Measurements from ENCODE around the gene FGGY. TPM values are rescaled to one million over a fixed set of nuclear protein-coding genes. Genes with fewer than 3 reads are reported as not detected.
"Not testable (repeated sequence)": the region's sequence is repeated elsewhere in the genome, so short reads cannot be mapped to it uniquely, and the experiment has no call there.

Gene FGGY
- total RNA-seq, 1 donor from 2014 or later, result 27.8 TPM

DNA sequence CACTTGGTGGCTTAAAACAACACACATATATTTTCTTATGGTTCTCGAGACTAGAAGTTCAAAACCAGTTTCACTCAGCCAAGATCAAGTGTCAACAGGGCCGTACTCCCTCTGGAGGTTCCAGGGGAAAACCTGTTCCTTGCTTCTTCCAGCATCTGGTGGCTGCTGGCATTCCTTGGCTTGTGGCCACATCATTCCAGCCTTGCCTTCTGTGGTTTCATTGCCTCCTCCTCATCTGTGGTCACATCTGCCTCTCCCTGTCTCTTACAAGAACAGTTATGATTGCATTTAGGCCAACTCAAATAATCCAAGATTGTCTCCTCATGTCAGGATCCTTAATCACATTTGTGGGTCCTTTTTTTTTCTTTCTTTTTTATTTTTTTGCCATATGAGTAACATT lies 277.2 kb downstream of the FGGY start:
- DNase-seq (ENCODE audit: low read depth), result no peak

DNA sequence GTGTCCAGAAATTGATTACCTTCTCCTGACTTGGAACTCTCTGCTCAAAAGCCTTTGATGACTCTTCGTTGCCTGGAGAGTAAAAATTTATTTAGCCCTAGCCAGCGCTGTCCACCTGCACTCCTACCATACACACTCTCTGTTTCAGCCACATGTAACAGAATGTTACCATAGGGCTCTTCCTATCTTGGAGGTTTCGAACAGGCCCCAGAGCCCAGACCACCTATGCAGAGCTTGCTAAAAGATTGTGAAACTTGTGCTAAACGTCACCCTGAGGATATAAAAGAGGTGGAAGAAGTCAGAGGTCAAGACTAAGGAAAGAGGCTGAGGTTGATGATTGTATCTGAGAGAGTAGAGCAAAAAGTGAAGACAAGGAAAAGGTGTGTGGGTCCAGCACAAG lies 280.9 kb downstream of the FGGY start:
- no peak for DNase-seq (ENCODE audit: low read depth)

DNA sequence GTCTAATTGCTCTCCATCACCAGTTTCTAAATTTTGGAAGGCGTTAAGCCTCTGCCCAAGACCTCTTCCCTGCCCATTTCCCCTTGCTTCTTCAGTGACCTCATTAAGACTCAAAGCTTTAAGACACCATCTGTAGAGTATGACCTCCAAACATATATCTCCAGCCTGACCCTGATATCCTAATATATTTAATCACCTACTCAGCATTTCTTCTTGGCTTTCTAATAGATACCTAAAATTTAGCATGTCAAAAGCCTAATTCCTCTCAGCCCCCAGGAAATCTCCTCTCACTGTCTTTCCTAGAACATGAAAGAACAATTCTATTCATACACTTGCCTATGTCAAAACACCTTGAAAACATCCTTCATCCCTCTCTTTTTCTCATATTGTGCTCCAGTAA lies 282.3 kb downstream of the FGGY start:
- no peak for DNase-seq (ENCODE audit: low read depth)

DNA sequence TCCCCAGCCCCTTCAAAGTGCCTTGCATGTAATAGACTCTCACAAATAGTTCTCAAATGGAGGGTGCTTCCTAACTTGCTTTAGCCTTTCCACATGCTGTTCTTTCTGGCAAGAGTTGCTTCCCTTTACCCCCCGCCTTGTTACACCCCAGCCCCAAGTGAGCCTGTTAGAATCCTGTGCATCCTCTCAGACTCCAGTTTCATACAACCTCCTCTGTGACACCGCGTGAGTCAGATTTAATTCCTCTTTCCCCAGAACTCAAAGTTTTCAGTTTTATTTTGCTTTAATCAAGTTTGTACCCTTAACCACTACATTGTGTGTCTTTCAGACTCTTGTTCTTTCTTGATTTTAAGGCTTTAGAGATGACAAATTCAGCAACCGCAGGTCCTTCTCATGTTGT lies 283.4 kb downstream of the FGGY start:
- no peak for DNase-seq (ENCODE audit: low read depth)

DNA sequence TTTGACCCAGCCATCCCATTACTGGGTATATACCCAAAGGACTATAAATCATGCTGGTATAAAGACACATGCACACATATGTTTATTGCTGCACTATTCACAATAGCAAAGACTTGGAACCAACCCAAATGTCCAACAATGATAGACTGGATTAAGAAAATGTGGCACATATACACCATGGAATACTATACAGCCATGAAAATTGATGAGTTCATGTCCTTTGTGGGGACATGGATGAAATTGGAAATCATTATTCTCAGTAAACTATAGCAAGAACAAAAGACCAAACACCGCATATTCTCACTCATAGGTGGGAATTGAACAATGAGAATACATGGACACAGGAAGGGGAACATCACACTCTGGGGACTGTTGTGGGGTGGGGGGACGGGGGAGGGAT lies 295.5 kb downstream of the FGGY start:
- not testable (repeated sequence) for DNase-seq (ENCODE audit: low read depth)

DNA sequence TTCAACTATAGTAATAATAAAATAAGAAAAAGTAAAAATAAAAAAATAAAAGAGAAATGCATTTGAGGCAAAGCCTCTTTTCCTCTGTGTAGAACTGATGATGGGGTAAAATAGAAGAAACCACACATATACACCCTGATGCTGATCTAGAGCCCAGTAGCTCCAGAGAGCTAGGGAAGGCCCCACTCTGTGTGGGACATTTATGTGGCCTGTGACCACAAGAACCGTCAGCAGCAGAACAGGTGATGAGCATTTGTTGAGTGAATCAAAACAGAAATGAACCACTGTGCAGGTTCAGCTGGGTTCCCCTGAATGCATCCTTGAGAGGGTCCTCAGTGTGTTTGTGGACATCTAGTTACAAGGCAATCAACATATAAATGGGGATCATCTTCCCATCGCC lies 296.0 kb downstream of the FGGY start:
- DNase-seq (ENCODE audit: low read depth), result no peak

DNA sequence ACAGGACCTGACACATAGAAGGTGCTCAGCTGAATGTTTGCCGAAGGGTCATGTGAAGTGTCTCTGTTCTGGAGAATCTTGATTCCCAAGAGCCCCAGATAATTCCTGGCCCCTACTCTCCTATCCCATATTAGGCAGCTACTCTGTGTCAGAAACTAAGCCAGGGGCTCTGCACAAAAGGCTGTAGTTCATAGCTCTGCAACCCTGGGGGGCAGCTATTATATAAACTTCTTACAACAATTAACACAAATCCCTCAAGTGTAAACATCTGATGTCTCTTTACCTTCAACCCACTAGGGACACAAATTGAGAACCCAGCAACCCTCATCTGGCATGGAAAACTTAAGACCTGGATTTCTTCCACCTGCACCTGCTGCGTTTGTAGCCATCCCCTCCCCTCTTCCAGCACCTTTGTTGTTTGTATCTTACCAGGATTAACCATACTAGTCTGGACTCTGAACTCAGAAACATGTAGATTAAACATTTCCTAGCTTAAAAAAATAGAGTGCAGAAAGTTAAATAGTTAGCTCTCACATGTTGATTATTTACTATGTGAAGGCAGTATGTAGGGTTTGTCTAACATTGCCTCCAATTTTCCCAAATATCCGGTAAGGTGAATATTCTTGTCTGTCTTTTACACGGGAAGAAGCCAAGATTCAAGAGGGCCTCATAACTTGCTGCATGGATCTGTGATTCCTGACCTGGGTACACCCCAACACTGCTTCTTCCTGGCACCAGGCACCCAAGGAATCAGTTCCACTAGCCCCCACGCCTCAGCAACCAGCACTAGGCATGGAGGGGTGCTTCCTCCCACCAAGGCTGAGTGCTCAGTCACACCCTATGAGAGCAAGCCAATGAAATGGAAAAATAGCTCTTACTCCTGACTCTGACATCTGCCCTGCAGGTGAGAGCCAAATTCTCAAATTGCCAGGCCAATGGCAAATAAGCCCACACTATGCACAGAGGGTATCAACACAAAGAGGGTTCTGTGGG lies 297.2 kb downstream of the FGGY start:
- DNase-seq (ENCODE audit: low read depth), result peak; percentile 71

DNA sequence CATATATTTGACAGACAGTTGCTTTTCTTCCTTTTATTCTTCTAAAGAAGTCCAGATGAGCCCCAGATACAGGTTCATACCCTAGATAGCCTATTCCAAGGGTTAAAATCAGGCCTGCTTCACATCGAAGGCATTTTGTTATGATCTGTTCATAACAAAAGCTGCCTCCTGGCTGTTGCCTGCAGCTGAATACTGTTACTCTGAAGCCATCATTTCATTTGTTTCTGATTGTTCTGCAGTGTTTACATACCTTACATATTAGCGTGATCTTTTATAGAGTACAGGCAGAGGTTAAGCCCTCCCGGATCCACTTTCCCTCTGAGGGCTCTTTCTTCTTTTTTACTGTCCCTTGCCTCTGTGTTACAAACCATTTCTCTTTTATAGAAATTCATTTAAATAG lies 298.9 kb downstream of the FGGY start:
- peak; percentile 22 for DNase-seq (ENCODE audit: low read depth)

DNA sequence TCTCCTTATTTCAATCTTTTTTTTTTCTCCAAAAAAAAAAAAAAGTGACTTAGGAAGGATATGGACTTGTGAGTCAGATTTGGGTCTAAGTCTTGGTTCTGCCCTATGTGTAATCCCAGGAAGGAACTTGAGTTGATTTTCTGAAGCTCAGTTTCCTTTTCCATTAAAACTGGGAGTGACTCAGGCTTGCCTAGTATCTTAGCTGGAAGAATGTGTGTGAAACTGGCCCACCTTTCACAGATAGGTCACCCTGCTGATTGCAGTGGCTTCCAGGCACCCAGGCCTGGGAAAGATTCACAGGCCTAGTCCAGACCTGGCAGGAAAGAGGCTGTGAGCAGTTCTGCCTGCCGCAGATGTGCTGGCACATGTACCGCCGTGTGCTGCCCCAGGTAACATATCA lies 299.5 kb downstream of the FGGY start:
- peak; percentile 95 for DNase-seq (ENCODE audit: low read depth)

DNA sequence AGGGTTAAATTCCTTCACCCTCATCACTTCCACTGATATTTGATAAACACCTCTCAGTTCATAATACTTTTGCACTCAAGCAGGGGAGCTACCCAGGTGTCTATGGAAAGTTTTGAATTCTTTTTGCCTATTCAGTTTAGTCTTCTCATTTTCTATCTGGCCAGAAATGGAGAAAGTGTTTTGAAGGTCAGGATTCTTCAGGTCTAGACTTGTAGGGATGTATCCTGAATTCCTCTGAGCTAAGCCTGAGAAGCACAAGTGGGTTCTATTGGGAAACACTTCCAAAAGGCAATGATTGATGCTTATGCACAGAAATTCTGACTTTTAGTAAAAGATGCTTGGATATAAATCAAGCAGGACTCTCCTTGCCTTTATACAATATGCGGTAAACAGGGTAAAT lies 300.1 kb downstream of the FGGY start:
- DNase-seq (ENCODE audit: low read depth), result no peak

DNA sequence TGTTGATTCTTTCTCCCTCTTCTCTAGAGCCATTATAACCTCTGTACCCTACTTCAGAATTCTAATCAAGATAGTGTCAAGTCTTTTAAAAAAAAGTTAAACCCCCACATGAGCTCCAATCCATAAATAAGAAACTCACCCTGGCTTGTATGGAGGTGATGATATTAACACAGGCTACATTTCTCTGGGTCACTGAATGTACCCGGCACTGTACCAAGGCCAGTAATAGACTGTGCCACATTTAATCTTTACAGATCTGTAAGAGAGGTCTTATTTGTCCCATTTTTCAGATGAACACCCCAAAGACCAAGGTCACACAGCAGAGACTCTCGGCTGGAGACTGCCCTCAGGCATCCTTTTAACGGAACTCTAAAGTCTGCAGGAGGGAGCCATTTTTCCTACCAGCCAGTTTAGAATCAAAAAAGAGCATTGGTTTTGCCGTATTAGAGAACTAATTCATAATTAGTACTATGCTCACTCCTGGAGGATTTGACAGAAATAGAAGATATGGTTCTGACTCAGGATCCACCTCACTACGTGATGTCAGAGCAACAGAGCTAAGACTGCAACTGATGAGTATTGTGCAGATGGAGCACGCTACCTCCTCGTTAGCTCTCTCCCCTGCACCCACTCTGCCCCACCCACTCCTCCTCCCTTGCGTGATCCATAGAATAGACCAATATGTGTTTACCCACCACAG lies 300.7 kb downstream of the FGGY start:
- no peak for DNase-seq (ENCODE audit: low read depth)

DNA sequence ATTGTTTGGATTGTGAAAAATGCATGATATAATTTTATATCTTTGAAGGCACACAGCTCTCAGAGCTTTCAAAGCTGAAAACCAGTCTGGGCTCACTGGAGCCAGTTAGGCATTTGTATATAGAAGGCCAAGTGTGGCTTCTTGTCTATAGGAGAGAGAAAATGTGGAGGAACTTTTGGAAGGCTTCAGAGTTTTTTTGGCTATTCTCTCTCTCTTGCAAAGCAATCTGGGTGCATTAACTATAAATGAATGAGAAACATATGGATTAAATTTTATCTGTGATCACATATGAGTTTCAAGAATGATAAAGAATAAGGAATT lies 301.2 kb downstream of the FGGY start:
- no peak for DNase-seq (ENCODE audit: low read depth)

DNA sequence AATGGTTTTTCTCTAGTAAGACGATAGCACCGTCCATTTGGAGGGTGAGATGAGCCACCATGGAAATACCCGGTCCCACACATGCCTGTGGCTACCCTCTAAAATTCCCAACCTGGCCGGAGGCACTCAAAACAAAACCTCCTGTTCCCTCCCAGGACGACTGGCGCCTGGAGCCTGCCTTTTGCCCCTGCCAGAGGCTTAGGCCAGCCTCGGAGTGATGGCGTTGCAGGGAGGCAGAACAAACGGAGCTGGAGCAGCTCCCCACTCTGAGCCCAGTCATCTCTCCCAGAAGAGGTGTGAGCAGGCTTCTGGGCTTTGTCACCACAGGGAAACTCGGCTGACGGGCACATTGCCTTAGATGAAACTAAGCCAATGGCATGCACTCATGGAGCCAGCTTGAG lies 304.1 kb downstream of the FGGY start:
- DNase-seq (ENCODE audit: low read depth), result no peak

DNA sequence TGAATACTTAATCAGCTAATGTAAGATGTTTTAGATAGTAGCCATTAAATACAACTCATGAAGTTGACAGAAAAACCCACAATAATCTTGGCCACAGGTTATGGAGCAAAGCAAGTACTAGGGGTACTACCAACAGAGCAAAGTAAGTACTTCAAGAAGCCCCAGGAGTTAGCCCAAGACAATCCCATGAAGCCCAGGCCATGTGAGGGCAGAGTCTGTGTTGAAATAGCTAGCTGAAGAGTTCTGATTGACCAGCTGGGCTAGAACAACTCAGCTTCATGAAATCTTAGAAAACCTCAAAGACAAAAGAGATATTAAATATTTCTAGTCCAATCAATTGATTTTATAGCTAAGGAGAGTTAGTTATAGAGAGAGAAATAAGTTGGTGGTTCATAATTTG lies 304.9 kb downstream of the FGGY start:
- DNase-seq (ENCODE audit: low read depth), result no peak

DNA sequence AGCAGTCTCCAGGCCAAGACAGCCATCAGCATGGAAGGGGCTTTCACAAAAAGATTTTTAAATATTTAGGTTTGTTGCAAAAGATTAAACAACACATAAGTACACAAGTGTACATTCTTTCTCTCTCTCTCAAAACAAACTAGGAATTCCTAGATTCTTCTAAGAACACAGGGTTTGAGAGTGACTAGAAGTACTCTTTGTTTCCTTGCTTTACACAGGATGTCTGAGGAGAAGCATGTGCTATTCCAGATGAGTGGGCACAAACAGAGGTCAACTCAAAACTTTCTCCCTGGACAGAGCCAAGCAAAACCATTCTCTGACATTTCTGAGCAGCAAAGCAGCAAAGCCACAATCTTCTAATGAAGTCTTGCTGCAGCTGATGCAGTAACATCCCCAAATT lies 307.3 kb downstream of the FGGY start:
- DNase-seq (ENCODE audit: low read depth), result peak; percentile 76

DNA sequence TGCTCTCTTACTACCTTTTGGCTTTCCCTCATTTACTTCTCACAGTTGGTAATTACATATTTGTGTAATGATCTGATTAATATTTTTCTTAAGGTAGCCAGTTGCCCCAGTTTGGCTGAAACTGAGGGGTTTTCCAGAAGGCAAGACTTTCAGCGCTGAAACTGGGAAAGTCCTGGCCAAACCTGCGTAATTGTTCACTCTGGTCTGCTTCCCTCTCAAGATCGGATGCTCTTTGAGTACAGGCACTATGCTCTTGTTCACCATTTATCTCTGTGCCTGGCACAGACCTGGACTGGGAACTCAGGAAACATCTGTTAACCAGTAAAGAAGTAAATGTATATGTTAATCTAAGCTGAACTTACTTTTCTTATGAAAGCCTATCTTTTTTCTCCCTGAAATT lies 308.3 kb downstream of the FGGY start:
- no peak for DNase-seq (ENCODE audit: low read depth)

DNA sequence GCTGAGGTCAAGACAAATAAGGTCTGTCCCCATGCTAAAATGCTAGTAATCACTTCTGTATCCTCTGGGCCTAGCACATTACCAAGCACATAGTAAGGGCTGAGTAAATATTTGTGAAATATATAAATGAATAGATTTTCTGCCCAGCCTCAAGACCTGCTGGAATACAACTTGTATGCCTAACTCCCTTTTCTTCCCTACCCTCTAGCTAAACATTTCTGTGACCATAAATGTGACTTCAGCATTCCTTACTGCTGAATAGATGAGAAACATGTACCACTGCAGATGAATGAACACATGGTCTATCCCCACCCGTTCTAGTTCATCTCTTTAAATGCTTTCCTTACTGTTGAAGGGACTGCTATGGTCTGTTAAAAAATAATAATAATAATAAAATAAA lies 308.9 kb downstream of the FGGY start:
- DNase-seq (ENCODE audit: low read depth), result peak; percentile 79

DNA sequence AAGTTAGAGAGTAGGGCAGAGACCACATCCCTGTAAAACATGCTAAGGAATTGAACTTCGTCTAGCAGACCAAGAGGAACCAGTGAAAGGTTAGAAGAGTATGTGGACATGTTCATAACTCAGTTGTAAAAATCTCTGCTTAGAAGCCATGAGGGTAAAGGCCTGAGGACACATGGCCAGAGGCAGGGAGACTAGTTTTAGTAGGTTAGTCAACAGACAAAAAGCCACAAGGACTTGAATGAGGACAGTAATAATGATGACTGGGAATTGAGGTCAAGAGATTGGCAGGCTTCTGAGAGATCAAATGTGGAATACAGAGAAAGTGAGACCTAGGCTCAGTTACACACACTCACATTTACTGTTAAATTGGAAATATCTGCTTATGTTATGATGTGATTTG lies 312.4 kb downstream of the FGGY start:
- no peak for DNase-seq (ENCODE audit: low read depth)

DNA sequence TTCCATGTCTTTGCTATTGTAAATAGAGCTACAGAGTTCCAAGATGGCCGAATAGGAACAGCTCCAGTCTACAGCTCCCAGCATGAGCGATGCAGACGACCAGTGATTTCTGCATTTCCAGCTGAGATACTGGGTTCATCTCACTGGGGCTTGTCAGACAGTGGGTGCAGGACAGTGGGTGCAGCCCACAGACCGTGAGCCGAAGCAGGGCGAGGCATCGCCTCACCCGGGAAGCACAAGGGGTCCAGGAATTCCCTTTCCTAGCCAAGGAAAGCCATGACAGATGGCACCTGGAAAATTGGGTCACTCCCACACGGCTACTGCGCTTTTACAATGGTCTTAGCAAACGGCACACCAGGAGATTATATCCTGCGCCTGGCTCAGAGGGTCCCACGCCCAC lies 313.6 kb downstream of the FGGY start:
- not testable (repeated sequence) for DNase-seq (ENCODE audit: low read depth)

DNA sequence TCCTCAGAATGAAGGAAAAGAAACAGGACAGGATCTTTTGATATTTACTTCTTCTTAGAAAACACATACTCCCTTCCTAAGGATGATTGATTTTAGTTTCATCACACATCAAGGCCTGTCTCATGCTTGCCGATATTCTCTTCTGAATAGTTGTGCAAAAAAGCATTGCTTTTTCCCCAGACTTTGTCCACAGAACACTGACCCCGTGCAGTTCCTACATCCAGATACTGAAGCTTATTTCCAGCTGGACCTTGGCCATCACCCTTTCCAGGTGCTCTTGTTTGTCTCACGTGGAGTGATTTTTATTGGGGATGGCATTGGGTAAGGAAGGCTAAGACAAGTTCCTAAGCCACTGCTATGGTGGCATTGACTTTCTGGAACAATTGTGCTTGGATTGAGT lies 320.5 kb downstream of the FGGY start:
- no peak for DNase-seq (ENCODE audit: low read depth)

DNA sequence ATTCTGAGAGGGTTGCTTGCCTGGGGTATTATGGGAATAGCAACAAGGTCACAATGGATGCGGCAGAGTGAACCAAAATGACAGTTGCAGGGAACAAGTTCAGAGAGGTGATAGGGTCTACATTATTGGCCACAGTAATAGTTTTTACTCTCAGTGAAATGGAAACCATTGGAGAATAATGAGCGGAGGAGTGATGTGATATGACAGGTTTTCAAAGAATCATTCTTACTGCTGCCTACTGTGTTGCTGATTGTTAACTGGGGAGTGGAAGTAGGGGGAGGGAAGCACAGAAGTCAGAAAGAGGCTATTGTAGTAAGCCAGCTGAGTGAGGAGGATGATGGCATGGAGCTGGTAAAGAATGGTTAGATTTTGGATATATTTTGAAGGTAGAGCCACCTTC lies 322.7 kb downstream of the FGGY start:
- no peak for DNase-seq (ENCODE audit: low read depth)

DNA sequence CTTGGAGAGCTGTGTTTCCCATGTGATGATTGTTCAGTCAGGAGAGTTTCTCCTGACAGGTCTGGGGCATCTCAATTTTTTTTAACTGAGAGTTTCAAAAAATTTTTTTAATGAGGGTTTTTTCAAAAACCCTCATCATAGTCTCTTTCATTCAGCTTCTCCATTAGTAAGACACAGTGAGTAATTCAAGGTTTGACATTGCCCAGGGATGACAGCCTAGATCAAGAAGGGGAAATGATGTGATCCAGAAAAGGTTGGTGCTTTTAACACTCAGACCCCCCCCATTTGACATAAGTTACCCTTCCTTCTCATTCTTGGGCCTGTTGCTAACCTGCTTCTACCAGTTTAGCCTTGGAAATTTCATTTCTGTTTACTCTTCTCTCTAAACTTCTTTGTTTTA lies 328.5 kb downstream of the FGGY start:
- DNase-seq (ENCODE audit: low read depth), result no peak

DNA sequence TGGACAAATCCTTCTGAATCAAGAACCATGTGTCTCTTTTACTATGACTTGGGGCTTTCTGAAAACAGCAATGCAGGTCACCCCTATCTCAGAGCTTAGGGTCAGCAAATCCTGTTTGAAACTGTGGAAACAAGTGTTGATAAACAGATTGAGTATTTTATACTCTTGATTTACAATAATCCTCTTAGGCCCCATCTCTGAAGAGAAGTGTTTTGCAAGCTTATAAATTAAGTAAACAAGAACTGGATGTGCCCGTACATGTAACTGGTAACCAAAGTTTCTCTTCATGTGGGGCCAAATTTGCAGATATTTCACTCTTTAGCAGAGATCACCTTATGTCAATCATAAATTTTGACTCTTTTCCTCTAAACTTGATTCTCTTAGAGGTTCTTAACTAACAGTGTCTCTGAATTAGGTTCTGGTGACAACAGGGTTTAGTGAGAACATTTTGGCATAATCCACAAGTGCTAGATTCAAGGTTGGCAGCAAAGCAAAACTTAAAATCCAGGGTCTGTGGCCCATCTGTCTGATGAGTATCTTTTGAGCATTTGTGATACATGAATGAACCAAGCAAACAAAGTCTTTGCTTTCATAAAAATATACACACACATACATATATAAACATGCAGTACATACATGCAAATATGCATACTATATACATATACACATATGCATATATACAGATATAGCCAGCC lies 334.8 kb downstream of the FGGY start:
- no peak for DNase-seq (ENCODE audit: low read depth)
